Breast epithelium (tissue), 3 donors: Measurements from ENCODE around the gene DDX31.

Experiments
- CTCF ChIP-seq, 3 donors: fragments of 450-650 bp; IDR thresholded peaks; one replicate each; pipeline ENCODE4 v1.5.1; 2016 to 2017; ENCODE audit warnings: antibody characterized with exemption in 3 of 3, mild to moderate bottlenecking in 3 of 3, moderate library complexity in 3 of 3
- POLR2A ChIP-seq: fragments of 450-650 bp; IDR thresholded peaks from one replicate; pipeline ENCODE4 v1.6.1; 2016; ENCODE audit warnings: antibody characterized with exemption, mild to moderate bottlenecking, moderate library complexity
- POLR2AphosphoS5 ChIP-seq, 3 donors: sonication (generic); formaldehyde crosslinking; IDR thresholded peaks; one replicate each; pipeline ENCODE4 v1.6.1; 2017; ENCODE audit warnings: antibody characterized with exemption in 3 of 3

GRCh38 chr9:132547976-132548730 lies 121.6 kb downstream of the DDX31 start:
- TF ChIP-seq CTCF (IDR thresholded peaks at IDR 0.05) = no peak
- TF ChIP-seq POLR2AphosphoS5 (IDR thresholded peaks at IDR 0.05) = no peak
- TF ChIP-seq POLR2A = no peak
